H1 (cell line): ENCODE data around the gene EEF1G. TPM values are rescaled to one million over a fixed set of nuclear protein-coding genes. Genes with fewer than 3 reads are reported as not detected.

Source experiments
- CTBP2 ChIP-seq: IDR thresholded peaks from 2 replicates; pipeline ENCODE4 v1.7.0; 2011; ENCODE audit warnings: borderline replicate concordance, mild to moderate bottlenecking, moderate library complexity, mixed read lengths, low read length; ENCODE audit not compliant: insufficient read depth, insufficient read length
- GABPA ChIP-seq: IDR thresholded peaks from 2 replicates; pipeline ENCODE4 v1.6.1; 2011; ENCODE audit warnings: mild to moderate bottlenecking, low read length, moderate library complexity, borderline replicate concordance; ENCODE audit not compliant: insufficient read depth
- KDM4A ChIP-seq: IDR thresholded peaks from one replicate; pipeline ENCODE4 v1.7.1; 2012; ENCODE audit warnings: low read depth, mild to moderate bottlenecking, moderate library complexity, low read length, inconsistent platforms; ENCODE audit not compliant: severe bottlenecking
- NRF1 ChIP-seq: IDR thresholded peaks from 2 replicates; pipeline ENCODE4 v1.6.1; 2011; ENCODE audit warnings: mild to moderate bottlenecking, low read depth, low read length, improper control_type of control experiment
- PHF8 ChIP-seq: fragments of 200-600 bp; sonication (generic); conservative IDR thresholded peaks from 2 replicates; pipeline ENCODE4 v1.7.1; 2012; ENCODE audit warnings: low read depth, mild to moderate bottlenecking, inconsistent platforms, low read length, moderate library complexity
- RFX5 ChIP-seq: IDR thresholded peaks from 2 replicates; pipeline ENCODE4 v1.6.1; 2011; ENCODE audit warnings: low read depth, low read length, improper control_type of control experiment, borderline replicate concordance
- SIN3A ChIP-seq, 2 experiments: IDR thresholded peaks in 1 of 2; conservative IDR thresholded peaks in 1 of 2; 2 replicates each; pipeline ENCODE4 v1.6.1; 2011 to 2012; ENCODE audit warnings: low read length in 2 of 2, improper control_type of control experiment in 1 of 2, low read depth in 1 of 2, mild to moderate bottlenecking in 1 of 2
- SIX5 ChIP-seq: IDR thresholded peaks from 2 replicates; pipeline ENCODE4 v1.6.1; 2011; ENCODE audit warnings: mild to moderate bottlenecking, low read depth, low read length
- SP2 ChIP-seq: IDR thresholded peaks from 2 replicates; pipeline ENCODE4 v1.6.1; 2012; ENCODE audit warnings: mild to moderate bottlenecking, low read length, inconsistent platforms
- TEAD4 ChIP-seq: IDR thresholded peaks from 2 replicates; pipeline ENCODE4 v1.6.1; 2012; ENCODE audit warnings: low read depth, low read length, inconsistent platforms, mixed read lengths
- polyA plus RNA-seq, 7 experiments: library from polyadenylated mRNA; depleted of rRNA in 3 of 7; stranded (reverse) in 5 of 7; unstranded in 2 of 7; fragments of >200 nt in 5 of 7; fragments of 200-250 nt in 2 of 7; gene quantifications; 1 replicate in 5 of 7; 2 replicates in 1 of 7; 4 replicates in 1 of 7; pipeline versions ENCODE4 v1.2.1 to v1.2.3, GENCODE V29; 2011 to 2013; ENCODE audit warnings: missing spikeins in 2 of 7, mixed read lengths in 2 of 7
- total RNA-seq: library from RNA; stranded (reverse); fragmentation: NEBNext Ultra II Directional; extraction: Animal tissue kit (Norgen Biotek cat#: 25700); gene quantifications from 2 replicates; pipeline ENCODE4 v1.2.1, GENCODE V29; 2021
- TF ChIP-seq, protein P1 (sequence below), 3 experiments: IDR thresholded peaks; 1 replicate in 2 of 3; 2 replicates in 1 of 3; pipeline versions ENCODE4 v1.5.1 to v1.6.1; 2011; ENCODE audit warnings: low read length in 3 of 3, mild to moderate bottlenecking in 3 of 3, inconsistent platforms in 2 of 3, low read depth in 1 of 3, moderate library complexity in 1 of 3; ENCODE audit not compliant: insufficient read depth in 1 of 3; ENCODE audit errors: control extremely low read depth in 1 of 3

Gene EEF1G
- total and polyA plus RNA-seq, 2 of the 8 experiments (the other 6 are each of a cell fraction or from before 2014, with no cell fraction given) = 1,627 to 1,996 TPM

DNA sequence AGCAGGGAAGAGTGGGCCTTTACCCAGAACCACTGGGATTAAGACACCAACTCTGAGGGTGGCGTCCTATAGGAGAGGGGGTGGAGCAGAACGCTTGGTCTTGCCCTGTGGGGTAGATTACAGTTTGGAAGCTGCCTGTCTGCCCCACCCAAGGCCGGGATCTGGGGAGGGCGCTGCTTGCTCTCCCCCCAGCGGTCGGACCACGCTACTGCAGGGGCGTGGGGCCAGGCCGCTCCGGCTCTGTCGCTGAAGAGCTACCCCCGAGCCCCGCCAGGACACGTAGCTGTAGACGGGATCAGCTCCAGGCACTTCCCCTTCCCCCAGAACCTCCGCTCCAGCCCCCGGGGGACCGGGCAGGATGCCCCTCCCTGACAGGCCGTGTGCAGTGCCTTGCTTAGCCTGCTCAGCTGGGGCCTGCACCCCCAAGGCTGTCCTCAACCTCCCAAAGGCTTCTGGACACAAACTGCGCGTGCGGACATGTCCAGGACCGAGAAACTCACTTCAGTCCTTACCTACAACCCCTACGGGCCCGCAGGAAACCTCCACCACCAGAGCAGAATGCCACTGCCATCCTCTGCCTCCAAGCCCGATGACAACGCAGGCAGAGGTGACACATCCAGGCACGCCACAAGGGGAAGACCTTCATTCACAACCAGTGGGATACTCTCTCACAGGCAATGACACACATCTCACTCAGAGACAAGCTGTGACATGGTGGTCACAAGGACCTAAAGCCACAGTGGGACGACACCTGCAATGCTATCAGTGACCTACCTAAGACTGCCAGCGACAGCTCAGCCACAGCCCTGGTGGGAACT, 30.7 kb downstream of the EEF1G start (continued):
- TF ChIP-seq KDM4A (peak; percentile 24), NRF1 (no peak), RFX5 (no peak), SIN3A (conservative IDR thresholded peaks at IDR 0.05 in 1 of 2, IDR thresholded peaks at IDR 0.05 in 1 of 2; ENCODE audit: low read depth in 1 of 2, low read length in 2 of 2) (peak in 1 of 2 experiments; percentile 75; a peak in 2 of 4 replicates), TEAD4 (no peak), SIX5 (no peak), PHF8 (no peak), SP2 (no peak), GABPA (no peak), CTBP2 (peak; percentile 64)
- TF ChIP-seq, protein P1, sequence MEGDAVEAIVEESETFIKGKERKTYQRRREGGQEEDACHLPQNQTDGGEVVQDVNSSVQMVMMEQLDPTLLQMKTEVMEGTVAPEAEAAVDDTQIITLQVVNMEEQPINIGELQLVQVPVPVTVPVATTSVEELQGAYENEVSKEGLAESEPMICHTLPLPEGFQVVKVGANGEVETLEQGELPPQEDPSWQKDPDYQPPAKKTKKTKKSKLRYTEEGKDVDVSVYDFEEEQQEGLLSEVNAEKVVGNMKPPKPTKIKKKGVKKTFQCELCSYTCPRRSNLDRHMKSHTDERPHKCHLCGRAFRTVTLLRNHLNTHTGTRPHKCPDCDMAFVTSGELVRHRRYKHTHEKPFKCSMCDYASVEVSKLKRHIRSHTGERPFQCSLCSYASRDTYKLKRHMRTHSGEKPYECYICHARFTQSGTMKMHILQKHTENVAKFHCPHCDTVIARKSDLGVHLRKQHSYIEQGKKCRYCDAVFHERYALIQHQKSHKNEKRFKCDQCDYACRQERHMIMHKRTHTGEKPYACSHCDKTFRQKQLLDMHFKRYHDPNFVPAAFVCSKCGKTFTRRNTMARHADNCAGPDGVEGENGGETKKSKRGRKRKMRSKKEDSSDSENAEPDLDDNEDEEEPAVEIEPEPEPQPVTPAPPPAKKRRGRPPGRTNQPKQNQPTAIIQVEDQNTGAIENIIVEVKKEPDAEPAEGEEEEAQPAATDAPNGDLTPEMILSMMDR (IDR thresholded peaks at IDR 0.05; ENCODE audit: control extremely low read depth in 1 of 3, insufficient read depth in 1 of 3, low read depth in 1 of 3, low read length in 3 of 3) = peak in 2 of 3 experiments; percentile 96 to 97; a peak in 3 of 4 replicates
